ENCODE results near the gene CEBPZ. TPM values are rescaled to one million over a fixed set of nuclear protein-coding genes. Genes with fewer than 3 reads are reported as not detected.

Gene CEBPZ
- total RNA-seq: 33.3 and 36.6 TPM in 2 replicates

GRCh38 chr2:37231241-37232130 lies at the start of gene CEBPZ, which contains the start of gene NDUFAF7:
Gene CEBPZ, minus strand, starts transcription at chr2:37231596. Its CDS starts 29 bp downstream, at chr2:37231567.
Gene NDUFAF7, plus strand, starts transcription at chr2:37231658. Its CDS starts 48 bp downstream, at chr2:37231706.
- Histone ChIP-seq H3K4me2 (ENCODE audit: insufficient read depth, low read length) (peak within 1 kb of the TSS; percentile 86), H2AFZ (ENCODE audit: low read length) (peak within 1 kb of the TSS; percentile 94), H3K79me2 (ENCODE audit: insufficient read depth, low read length) (peaks cover 87% of the 10 kb centered on the region), H4K20me1 (ENCODE audit: insufficient read depth, low read length) (peaks cover 29% of the 10 kb centered on the region), H3K27ac (ENCODE audit: low read depth, low read length) (peak within 1 kb of the TSS; percentile 98), H3K27me3 (ENCODE audit: insufficient read depth, low read length) (no peaks in the 10 kb centered on the region), H3K4me1 (ENCODE audit: insufficient read depth, low read length) (peaks cover 20% of the 10 kb centered on the region), H3K9me3 (ENCODE audit: low read depth, low read length) (no peaks in the 10 kb centered on the region), H3K4me3 (ENCODE audit: insufficient read depth, low read length) (peak within 1 kb of the TSS; percentile 86), H3K36me3 (ENCODE audit: insufficient read depth, low read length) (peaks cover 22% of the 10 kb centered on the region)
- peak; percentile 95 for DNase-seq (ENCODE audit: insufficient read length, low spot score, missing footprints)
- TF ChIP-seq CTCF (IDR thresholded peaks at IDR 0.05; ENCODE audit: extremely low read depth, low read depth, low read length): no peak

GRCh38 chr2:37276291-37276690 lies 44.9 kb upstream of the CEBPZ start:
- Histone ChIP-seq H3K4me2 (ENCODE audit: insufficient read depth, low read length) (no peak overlapping the region), H3K79me2 (ENCODE audit: insufficient read depth, low read length) (no peaks in the 10 kb centered on the region), H3K4me3 (ENCODE audit: insufficient read depth, low read length) (no peak overlapping the region), H3K27me3 (ENCODE audit: insufficient read depth, low read length) (no peaks in the 10 kb centered on the region), H2AFZ (ENCODE audit: low read length) (no peak overlapping the region), H3K9me3 (ENCODE audit: low read depth, low read length) (no peaks in the 10 kb centered on the region), H3K27ac (ENCODE audit: low read depth, low read length) (no peak overlapping the region), H4K20me1 (ENCODE audit: insufficient read depth, low read length) (no peaks in the 10 kb centered on the region), H3K4me1 (ENCODE audit: insufficient read depth, low read length) (peaks cover 3% of the 10 kb centered on the region), H3K36me3 (ENCODE audit: insufficient read depth, low read length) (peaks cover 65% of the 10 kb centered on the region)
- no peak for DNase-seq (ENCODE audit: insufficient read length, low spot score, missing footprints)
- TF ChIP-seq CTCF (IDR thresholded peaks at IDR 0.05; ENCODE audit: extremely low read depth, low read depth, low read length): no peak

GRCh38 chr2:37274359-37274965 lies 43.1 kb upstream of the CEBPZ start:
- Histone ChIP-seq H3K36me3 (ENCODE audit: insufficient read depth, low read length) (peaks cover 70% of the 10 kb centered on the region), H3K4me1 (ENCODE audit: insufficient read depth, low read length) (peaks cover 3% of the 10 kb centered on the region), H3K9me3 (ENCODE audit: low read depth, low read length) (no peaks in the 10 kb centered on the region), H4K20me1 (ENCODE audit: insufficient read depth, low read length) (no peaks in the 10 kb centered on the region), H3K27me3 (ENCODE audit: insufficient read depth, low read length) (no peaks in the 10 kb centered on the region), H3K4me3 (ENCODE audit: insufficient read depth, low read length) (no peak overlapping the region), H2AFZ (ENCODE audit: low read length) (no peak overlapping the region), H3K4me2 (ENCODE audit: insufficient read depth, low read length) (no peak overlapping the region), H3K79me2 (ENCODE audit: insufficient read depth, low read length) (no peaks in the 10 kb centered on the region), H3K27ac (ENCODE audit: low read depth, low read length) (no peak overlapping the region)
- no peak for TF ChIP-seq CTCF (IDR thresholded peaks at IDR 0.05; ENCODE audit: extremely low read depth, low read depth, low read length)
- no peak for DNase-seq (ENCODE audit: insufficient read length, low spot score, missing footprints)
